HG02798 (cell line): ENCODE data around the gene SCGB1C1.
"Not testable (repeated sequence)": the region's sequence is repeated elsewhere in the genome, so short reads cannot be mapped to it uniquely, and the experiment has no call there.

Source experiments
- ATAC-seq: cut with Tn5 transposase; IDR thresholded peaks from one replicate; pipeline ENCODE4 v1.9.1; 2021; ENCODE audit warnings: mild to moderate bottlenecking; ENCODE audit not compliant: unreplicated experiment, poor library complexity

SCGB1C1 gene

GRCh38 chr11:216081-216974 is 23.4 kb downstream of the SCGB1C1 start:
- ATAC-seq, result no peak

DNA sequence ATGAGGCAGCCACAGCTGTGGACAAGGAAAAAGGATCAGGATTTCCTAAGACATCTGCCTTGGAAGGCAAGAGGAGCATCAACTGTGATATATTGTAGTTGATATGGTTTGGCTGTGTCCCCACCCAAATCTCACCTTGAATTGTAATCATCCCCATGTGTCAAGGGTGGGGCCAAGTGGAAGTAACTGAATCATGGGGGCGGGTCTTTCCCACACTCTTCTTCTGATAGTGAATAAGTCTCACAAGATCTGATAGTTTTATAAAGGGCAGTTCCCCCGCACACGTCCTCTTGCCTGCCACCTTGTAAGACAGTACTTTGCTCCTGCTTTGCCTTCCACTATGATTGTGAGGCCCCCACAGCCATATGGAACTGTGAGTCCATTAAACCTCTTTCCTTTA is 24.8 kb downstream of the SCGB1C1 start:
- ATAC-seq, result no peak

DNA sequence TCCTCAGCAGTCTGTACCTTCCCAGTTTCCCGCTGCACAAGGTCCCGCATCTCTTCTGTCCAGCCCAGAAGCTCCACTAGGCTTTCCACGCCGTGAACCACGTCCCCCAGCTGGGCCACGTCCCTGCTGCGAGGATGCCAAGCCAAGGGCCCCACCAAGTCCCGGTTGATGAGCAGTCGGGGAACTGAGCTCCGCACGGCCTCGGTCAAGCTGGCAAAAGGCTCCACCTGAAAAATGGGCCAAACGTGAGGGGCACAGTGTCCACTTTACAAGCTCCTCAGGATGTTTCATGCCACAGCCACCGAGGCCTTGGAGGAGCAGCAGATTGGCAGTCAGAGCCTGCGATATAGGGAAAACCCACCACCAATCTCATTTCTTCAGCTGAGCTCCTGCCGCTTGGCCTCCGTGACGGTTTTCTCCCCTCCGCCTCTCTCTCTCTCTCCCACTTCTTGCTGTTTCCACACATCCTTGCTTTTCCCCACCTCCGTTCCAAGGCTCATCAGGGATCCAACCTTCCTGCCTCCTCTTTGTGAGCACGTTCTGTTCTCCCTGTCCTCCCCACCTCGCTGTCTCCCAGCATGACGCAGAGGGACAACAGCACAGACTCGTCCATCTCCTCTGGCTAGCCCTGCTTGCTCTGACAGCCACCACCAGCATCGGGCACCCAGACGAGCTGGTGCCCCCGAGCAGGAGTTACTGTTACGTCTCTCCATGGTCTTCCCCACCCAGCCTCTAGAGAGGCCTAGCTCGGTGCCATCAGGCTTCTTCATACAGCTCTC is 26.1 kb downstream of the SCGB1C1 start:
- ATAC-seq, result no peak

- ATAC-seq, result not testable (repeated sequence)
Measured at GRCh38 chr11:220641-221215, 27.9 kb downstream of the SCGB1C1 start.

- no peak for ATAC-seq
Measured at GRCh38 chr11:221539-221938, 28.7 kb downstream of the SCGB1C1 start.

GRCh38 chr11:221998-222789 is 29.3 kb downstream of the SCGB1C1 start:
- no peak for ATAC-seq

- ATAC-seq, result no peak
Measured at GRCh38 chr11:223026-223789, 30.3 kb downstream of the SCGB1C1 start.

GRCh38 chr11:223884-224283 is 31.0 kb downstream of the SCGB1C1 start:
- ATAC-seq, result no peak

GRCh38 chr11:224424-224823 is 31.5 kb downstream of the SCGB1C1 start:
- ATAC-seq, result no peak

DNA sequence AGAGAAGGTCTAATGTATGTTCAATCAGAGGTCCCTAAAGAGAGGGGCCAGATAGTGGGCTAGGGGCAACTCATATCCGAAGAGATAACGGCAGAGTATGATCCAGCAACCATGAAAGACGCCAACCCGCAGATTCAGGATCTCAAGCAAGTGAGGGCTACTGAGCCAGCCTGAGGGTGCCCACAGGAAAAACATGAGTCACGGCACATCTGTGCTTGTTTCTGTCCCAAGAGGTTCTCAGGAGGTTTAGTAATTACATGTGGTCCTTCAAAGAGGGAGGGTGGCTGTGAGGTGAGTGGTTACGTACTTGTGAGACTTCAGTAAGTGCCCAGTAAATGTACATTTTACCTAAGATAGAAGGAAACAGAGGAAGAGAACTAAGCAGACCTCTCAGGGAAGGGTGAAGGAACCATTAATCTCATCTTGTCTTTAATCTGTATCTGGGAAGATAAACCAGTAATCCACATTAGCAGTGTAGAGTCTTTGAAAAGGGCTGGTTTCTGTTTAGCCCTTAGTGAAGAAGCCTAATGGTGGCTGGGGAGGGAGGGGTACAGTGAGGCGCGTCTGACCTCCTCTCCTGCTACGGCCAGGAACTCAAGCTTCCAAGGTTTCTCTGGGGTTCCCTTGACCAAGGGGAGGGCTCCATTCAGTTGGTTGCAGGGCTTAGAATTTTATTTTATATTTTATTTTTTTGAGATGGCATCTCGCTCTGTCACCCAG is 33.0 kb downstream of the SCGB1C1 start:
- ATAC-seq, result peak; percentile 79

DNA sequence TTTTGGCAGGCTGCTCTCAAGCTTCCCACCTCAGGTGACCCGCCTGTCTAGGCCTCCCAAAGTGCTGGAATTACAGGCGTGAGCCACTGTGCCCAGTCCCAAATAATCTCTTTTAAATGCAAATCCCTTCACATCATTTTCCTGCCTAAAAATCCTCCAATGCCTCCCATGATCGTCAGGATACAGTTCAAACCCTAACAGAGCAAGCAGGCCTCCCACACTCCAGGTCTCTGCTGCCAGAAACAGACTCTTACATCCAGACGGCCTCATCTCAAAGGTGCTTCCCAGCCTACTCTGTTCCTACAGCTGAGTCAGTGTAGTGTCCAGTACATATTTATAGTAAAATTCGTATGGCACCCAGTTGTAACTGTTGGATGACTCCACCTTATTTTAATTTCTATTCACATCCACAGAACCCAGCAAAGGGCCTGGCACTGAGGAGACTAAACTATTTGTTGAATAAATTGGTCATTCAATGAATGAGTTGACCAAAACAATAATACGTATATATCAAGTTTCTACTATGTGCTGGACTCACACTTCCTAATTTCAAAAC is 35.0 kb downstream of the SCGB1C1 start:
- ATAC-seq, result no peak

DNA sequence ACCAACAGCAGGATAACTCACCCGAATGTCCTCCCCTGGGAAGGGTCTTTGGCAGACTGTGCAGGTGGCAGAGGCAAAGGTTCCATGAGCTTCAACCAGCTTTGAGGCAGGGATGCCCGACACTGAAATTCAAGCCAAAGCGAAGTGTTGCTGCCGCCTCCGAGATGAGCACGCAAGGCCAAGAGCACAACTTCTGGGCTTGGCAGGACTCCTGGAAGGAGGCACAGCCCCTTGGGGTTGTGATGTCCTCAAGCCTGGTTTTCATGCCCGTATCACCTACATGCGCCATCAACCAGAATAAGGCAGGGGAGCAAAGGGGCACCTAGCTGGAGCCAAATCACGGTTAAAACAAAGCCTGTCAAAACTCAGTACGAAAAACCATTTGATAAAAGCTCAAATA is 37.6 kb downstream of the SCGB1C1 start:
- no peak for ATAC-seq

- no peak for ATAC-seq
Measured at GRCh38 chr11:232783-233565, 40.1 kb downstream of the SCGB1C1 start.

- ATAC-seq, result no peak
Measured at GRCh38 chr11:235180-235579, 42.3 kb downstream of the SCGB1C1 start.

DNA sequence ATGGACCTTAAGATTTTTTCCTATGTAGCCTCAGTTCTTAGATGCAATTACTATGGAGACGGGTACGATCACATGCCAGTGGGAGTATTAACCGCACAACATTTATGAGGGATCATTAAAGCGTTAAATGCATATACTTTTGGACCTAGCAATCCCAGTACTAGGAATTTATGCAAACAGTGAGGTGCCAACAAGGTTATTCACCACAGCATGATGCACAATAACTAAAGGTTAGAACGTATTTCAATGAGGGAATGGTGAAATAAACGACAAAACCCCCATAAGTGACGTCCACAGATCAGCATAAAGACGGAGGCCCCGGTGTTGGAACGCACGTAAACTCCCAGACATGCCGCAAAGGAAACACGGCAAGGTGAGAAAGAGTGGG is 42.7 kb downstream of the SCGB1C1 start:
- peak; percentile 3 for ATAC-seq

DNA sequence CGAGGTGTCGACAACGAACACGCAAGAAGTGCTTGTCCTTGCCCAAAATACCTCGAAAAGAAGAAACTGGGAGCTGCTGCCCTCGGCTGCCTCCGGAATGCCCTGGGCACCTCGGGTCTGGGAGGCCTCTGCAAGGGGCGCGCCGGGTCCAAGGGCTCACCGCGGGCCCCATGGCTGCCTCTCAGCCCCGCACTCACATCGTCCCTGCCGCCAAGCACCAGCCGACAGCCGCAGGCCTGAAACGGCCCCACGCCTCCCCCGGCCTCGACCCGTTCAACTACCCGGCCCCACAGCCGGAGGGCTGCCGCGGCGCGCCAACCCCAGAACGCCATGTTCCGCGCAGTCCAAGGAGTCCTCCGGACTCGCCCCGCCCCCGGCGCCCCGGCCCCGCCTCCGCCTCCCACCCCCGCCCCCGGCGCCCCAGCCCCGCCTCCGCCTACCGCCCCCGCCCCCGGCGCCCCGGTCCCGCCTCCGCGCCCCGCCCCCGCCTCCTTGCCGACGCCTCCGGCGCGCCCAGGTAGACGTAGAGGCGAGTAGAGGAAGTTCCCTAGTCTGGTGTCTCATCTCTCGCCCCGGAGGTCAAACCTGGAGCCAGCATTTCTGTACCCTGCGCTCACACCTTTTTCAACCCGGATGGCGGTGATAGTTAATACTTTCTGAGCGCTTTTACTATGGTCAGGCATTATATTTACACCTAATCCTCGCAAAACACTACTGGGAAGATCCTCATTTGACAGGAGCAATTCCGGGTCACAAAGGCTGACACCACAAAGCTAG is 43.3 kb downstream of the SCGB1C1 start, which contains the start of gene SIRT3:
Gene SIRT3 (minus strand): TSS at position 346 of the 777 bp plus-strand sequence. CDS start 14 bp downstream, at position 332.
- ATAC-seq, result peak; percentile 79
